Right hindlimb (tissue), 1 donor: ENCODE data around the gene PIM3.
"Not testable (repeated sequence)": the region's sequence is repeated elsewhere in the genome, so short reads cannot be mapped to it uniquely, and the experiment has no call there.

Source experiments
- DNase-seq: peaks from one replicate; pipeline ENCODE4 v3.0.0-alpha.2; 2018

The PIM3 gene

DNA sequence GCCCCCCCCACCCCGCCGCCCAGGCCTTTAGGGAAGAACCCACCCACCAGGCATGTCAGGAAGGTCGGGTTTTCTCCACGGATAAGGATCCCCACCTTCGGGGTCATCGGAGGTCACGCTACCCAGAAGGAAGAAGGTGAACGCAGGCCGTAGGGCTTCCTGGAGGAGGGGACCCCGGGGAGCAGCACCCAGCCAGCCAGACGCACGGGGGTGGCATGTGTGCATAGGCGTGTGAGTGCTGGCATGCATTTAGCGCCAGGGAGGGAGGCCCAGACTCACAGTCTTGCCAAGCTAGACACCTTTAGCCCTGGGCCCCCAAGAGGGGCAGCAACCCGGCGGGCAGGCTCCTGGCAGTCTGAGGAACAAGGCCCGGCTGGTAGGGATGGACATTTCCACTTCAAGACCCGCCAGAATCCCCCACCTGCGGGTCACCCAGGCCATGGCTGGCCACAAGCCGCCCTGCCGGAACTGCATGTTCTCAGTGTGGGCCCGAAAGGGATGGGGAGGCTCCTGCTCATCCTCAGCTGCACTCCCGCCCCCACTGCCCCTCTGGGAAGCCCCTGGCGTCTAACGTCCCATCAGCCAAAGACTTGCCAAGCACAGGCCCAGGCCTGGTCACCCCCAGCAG, 16.7 kb upstream of the PIM3 start:
- no peak for DNase-seq

DNA sequence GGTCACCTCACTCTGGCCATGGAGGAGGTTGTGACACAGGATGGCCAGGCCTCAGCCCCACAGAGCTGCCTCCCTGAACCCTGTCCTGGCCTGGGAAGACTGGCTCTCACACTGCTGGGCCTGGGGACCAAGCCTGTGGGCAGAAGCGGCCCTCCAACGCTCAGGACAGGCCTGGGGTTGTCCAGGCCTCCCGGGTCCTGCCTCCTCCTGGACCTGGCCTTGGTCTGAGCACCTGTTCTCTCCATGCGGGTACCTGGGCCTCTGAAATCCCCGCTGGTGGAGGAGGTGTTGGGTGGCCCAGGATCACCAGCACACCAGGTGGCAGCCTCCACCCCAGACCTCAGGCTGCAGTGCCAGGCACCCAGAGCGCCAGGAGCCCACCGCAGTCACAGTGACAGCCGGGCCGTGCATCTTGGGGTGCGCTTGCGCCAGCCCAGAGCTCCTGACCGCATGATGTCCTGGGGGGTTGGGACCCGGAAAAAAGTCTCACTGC, 16.1 kb upstream of the PIM3 start:
- DNase-seq, result no peak

DNA sequence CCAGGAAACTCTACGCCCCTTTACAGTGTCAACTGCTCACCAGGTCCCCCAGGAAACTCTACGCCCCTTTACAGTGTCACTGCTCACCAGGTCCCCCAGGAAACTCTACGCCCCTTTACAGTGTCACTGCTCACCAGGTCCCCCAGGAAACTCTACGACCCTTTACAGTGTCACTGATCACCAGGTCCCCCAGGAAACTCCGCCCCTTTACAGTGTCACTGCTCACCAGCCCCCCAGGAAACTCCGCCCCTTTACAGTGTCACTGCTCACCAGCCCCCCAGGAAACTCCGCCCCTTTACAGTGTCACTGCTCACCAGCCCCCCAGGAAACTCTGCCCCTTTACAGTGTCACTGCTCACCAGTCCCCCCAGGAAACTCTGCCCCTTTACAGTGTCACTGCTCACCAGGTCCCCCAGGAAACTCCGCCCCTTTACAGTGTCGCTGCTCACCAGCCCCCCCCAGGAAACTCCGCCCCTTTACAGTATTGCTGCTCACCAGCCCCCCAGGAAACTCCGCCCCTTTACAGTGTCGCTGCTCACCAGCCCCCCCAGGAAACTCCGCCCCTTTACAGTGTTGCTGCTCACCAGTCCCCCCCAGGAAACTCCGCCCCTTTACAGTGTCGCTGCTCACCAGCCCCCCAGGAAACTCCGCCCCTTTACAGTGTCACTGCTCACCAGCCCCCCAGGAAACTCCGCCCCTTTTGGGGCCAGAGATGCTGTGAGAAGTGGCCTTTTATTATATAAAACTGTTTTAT, 15.4 kb upstream of the PIM3 start:
- not testable (repeated sequence) for DNase-seq

DNA sequence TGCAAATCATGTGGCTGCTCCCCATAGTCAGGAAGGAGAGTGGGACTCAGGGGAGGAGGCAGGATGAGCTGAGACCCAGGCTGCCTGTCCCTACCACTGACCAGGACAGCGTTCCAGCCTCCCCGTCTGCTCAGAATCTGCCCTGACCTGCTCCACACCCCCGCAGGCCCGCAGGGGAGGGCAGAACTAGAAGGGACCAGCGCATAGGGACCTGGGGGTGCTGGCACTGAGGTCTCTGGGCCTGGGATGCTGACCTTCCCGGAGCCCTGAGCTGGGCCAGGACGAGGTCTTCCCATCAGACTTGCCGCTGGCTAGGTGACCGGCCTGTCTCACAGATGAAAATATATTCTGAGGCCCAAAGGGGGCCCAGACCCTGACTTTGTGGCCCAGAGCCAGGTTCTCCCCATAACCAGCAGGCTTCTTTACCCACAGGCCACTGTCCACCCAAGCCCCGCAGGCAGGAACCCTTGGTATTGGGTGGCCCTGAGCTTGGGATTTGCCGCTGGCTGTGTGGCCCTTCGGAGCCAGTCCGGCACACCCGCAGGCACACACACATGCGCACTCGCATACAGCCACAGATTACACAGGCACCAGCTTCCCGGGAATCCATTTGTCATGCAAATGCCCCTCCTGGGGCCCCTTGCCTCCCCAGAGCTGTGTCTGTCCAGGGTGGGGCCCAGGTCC, 13.8 kb upstream of the PIM3 start:
- no peak for DNase-seq

DNA sequence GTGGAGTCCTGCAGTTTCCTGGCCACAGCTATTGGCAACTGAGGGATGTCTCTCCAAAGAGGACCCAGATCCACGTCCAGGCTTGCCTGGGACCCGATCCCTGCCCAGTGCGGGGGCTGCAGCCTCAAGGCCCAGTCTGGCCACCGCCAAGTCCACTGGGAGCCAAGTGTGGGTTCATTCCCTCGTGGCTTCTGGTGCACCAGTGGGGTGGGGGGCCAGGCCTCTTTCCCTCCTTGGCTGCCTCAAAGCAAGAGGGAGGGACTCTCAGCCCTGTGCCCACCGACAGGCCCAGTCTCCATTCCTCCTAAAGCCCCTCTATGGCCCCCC, 13.3 kb upstream of the PIM3 start:
- no peak for DNase-seq

DNA sequence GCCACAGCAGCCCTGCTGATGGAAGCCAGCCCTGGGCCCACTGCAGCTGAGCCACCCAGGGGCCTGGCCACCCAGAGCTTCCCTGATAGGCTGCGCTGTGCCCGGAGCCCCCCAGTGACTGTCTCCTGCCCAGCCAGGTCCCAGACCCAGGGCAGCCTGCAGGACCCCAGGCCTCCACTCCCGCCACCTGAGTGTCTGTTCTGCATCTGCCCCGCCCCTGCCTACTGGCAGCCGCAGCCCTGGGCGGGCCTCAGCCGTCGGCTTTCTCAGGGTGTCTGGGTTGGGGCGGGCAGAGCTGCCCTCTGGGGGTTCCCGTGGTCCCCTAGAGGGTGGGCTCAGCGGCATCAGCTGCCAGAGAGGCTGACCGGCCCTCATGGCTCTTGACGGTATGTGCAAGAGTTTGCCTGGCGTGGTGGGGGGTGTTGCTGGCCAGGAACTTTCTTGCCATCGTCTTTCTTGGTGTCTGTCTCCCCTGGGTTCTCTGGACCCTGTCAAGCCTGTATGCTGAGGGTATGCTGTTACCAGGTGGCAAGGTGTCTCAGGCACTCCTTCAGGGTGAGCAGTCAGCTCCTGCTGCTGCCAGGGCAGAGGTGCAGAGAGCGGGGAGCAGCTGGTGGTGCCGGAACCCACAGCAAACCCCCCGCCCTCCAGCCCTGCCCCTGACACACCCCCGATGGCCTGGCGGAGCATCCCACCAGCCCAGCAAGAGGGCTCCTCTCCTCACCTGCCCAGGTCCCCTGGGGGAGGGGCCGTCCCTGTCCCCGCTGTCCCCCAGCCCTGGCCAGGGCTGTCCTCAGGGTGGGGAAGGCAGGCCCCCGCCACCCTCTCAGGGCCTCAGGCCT, 12.2 kb upstream of the PIM3 start:
- DNase-seq, result no peak

DNA sequence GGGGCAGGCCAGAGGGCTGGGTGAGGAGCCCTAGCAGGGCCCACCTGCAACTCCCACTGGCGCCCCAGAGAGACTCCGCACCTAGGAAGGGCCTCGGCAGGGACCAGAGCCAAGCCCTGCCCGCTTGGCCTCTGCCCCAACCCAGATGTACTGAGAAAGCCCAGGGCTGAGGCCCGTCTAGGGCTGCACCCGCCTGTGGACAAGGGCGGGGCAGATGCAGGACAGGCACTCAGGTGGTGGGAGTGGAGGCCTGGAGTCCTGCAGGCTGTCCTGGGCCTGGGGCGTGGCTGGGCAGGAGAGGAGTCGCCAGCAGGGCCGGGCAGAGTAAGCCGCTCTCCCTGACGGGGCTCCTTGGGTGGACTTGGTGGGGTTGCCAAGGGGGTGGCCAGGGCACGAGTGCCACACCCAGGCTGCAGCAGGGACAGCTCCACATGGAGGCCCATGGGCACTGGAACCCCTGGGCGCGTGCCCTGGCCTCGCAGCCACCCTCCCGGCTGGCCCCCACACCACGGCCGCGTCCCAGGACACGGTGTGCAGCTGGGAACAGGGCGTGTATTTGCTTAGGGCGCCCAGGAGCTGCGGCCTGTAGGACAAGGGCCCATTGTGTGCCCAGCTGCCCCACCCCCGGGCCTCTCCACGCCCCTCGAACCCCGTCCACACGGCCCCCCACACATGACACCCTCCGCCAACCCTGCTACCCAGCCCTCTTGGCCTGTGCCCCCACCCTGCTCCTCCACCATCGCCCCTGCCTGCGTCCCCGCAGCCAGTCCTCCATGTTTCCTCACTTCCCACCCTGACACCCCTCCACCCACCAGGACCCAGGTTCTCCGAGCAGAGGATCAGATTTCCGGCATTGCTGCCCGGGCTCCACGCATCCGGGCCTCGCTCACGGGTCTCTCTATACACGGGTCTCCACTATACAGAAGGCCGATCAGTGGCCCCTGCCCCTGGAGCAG, 11.3 kb upstream of the PIM3 start:
- no peak for DNase-seq

DNA sequence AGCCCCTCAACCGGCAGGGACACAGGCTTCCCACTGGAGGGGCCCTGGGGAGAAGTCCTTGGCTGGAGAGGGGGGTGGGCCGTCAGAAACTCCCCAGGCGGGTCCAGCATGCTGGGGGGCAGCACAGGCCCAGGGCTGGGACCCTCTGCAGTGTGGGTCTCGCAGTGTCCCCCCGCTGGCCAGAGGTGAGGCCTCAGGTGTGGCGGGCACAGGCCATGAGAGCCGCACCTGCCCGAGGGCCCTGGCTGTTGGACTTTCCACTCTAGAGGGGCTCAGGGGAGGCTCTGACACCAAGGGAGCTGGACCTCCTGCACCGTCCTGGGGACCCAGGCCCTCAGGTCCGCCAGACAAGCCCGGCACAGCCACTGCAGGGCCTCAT, 10.7 kb upstream of the PIM3 start:
- DNase-seq, result no peak

DNA sequence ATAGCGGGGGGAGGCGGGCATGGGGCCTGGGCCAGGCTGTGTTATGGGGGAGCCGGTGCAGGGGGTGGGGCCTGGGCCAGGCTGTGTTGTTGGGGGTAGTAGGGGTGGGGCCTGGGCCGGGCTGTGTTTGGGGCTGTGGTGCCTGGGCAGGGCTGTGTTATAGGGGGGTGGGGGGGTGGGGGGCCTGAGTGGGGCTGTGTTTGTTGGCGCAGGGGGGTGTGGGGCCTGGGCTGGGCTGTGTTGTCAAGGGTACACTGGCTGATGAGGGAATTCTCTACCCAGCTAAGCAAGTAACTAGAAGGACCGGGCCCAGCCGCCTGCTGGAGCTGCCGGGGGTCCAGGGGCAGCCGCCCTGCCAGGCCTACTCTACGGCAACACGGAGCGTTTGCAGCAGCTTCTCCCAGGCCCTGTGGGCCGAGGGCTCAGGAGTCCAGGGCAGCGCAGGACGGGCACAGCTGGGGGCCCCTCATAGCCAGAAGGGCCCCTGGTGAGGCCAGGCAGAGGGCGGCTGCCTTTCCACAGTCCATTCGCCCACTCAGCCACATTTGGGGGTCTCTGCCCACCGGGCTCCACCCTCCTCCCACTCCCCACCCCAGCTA, 10.1 kb upstream of the PIM3 start:
- no peak for DNase-seq

DNA sequence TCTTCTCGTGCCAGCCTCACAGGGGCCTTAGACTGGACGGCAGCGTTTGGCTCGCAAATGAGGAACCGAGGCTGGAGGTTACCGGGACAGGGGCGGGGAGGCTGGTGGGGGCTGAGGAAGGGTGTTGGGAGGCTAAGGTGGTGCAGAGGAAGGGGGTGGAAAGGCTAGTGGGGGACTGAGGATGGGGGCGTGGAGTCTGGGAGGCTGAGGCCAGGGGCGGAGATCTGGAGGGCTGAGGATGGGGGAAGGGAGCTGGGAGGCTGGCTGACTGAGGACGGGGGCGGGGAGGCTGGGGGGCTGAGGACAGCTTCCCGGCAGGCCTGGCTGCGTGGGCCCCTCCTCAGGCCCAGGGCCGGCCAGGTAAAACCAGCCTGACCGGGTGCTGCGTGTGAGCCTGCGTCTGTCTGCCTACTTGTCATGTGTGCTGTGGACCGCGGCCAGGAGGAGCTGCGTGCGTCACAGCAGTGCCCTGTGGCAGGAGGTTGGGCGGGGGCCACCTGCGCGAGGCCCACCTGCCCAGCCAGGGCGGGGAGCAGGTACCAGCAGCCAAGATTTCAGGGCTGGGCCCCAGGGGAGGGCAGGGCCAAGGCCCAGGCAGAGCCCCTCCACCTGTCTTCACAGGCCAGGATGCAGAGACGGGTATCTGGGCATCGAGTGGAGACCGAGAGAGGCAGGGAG, 9.4 kb upstream of the PIM3 start:
- no peak for DNase-seq

DNA sequence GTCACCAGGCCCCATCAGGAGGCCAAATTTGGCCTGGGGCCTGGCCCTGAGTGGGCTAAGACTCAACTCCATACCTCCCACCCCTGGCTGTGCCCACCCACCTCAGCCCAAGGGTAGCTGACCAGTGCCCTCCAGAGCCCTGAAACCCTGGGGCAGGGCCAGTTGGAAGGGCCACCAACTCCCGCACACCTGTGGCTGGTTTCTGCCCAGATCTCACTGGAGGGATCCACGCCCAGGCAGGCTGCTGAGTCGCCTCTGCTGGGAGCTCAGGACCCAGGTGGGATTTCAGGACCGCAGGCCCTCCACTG, 8.9 kb upstream of the PIM3 start:
- no peak for DNase-seq

DNA sequence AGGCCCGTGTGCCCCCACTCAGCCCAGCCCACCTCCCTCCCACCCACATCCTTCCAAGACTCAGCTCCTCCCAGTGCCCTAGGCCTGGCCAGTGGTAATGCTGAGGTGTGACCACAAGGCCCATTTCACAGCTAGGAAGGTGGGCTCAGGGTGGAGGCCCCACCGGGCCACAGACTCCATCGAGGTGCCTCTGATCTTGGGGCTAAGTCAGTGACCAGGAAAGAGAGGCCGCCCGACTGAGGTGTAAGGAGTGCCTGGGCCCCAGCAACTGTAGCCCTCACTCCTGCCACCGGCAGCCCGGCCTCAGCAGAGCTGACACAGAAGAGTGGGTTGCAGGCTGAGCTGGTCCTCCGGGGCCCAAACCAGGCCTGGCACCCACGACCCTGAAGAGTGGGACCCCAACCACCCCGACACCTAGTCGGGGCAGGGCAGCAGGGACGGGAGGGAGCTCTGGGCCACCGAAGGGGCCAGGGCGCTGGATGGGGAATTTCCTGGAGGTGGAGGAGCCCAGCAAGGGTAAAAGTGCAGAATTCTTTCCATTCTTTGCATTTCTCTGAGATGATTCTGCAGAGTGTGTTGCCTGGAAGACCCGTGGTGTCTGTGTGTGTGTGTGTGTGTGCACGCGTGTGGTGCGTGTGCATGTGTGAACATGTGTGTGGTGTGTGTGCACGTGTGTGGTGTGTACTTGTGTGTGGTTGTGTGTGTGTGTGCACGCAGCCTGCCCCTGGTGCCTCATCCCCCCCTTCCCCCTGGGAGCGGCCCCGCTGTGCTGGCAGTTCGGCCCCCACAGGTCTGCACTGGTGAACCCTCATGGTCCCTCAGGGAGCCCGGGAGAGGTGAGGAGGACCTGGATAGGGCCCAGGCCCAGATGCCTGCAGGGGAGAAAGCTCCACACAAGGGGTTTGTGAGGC, 8.3 kb upstream of the PIM3 start:
- DNase-seq, result no peak

DNA sequence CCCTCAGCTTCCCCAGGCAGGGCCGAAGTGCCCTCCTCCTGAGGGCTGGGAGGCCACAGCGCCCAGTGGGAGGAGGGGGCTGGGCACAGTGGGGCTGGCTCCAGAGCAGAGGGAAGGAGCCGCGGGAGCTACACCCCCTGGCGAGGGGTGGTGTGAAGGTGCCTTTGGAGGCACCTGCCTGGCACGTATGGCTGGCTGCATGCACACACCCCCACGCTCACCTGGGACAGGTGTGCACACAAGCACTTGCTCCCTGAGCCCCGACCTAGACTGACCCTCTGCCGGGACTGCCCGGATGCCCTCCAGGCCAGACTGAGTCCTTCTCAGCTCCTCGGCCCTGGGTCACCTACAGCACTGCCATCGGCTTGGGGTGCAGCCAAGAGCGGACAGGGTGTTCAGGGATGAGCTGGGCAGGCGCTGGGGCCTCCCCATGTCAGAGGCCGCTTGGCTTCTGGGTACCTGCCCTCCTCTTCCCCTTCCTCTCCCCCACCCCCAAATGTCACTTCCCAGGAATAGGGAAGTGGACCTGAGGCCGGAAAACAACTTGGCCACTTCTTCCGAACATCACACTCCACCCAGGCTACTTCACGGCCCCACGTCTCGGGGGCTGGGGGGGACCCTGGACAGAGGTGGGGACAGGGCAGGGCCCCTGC, 7.4 kb upstream of the PIM3 start:
- no peak for DNase-seq

DNA sequence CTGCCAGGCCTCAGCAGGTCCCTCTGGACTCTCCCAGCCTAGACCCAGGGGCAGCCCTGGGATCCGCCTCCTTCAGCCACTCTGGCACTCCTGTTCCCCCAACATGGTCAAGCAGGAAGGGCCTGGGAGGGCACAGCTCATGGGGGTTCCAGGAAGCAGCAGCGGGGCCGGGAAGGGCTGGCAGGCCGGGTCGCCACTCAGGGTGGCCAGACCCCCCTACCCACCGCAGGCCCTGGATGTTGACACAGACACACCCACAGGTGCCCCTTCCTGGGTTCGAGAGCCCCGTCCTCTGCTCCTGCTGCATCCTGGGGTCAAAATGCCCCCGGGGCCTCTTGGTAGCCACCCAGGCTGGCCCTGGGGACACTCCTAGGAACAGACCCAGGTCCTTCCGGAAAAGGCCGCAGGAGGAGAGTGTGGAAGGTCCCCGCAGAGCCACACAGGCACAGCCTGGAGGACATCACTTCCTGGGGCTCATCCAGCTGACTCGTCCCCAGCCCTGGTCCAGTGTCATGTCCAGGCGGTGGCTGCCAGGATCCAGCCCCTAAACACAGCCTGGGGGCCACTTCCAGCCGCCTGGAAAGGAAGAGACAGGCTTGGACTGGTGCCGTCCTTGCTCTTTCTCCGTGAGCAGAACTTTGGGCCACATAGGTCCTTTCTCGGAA, 6.8 kb upstream of the PIM3 start:
- DNase-seq, result no peak

DNA sequence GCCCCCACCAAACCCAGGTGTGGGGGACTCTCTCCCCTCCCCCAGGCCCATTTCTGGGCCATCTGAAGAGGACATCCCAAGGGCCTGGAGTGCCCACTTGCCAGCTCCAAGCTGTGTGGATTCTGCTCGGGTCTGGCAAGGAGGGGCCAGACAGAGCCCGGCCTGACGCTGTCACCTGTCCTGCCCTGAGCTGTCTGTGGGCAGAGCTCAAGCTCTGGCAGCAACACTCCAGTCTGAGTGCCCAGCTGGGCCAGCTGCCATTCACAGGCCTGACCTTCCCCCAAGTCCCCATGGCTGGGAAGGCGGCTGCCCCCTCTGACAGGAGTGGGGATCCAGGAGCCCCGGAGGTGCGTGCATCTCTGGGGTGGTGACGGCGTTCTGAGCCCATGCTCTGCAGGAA, 6.2 kb upstream of the PIM3 start:
- no peak for DNase-seq

DNA sequence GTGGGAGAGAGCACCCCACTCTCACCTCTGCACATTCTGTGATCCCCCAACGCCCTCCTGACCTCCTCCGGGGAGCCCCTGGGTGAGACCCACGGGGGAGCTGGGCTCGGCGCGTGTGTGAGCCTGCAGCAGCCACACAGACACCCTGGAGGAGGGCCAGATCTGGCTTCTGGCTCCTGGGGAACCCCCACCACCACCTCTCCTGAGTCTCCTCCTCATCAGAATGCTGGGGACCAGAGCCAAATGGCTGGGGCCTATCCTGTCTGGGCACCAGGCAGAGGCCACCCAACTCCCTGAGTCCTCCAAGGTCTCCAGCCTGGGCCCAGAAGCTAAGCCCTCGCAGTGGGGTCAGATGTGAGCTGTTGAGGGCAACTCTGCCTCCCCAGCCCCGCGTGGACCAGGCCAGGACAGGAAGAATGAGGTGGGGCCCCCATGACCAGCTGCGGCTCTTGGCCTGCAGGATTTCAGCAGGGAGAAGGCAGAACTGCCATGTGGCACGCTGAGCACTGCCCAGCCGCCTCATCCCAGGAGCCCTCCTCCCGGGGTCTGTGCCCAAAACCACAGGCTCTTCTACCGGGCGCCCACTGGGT, 5.5 kb upstream of the PIM3 start:
- DNase-seq, result no peak

DNA sequence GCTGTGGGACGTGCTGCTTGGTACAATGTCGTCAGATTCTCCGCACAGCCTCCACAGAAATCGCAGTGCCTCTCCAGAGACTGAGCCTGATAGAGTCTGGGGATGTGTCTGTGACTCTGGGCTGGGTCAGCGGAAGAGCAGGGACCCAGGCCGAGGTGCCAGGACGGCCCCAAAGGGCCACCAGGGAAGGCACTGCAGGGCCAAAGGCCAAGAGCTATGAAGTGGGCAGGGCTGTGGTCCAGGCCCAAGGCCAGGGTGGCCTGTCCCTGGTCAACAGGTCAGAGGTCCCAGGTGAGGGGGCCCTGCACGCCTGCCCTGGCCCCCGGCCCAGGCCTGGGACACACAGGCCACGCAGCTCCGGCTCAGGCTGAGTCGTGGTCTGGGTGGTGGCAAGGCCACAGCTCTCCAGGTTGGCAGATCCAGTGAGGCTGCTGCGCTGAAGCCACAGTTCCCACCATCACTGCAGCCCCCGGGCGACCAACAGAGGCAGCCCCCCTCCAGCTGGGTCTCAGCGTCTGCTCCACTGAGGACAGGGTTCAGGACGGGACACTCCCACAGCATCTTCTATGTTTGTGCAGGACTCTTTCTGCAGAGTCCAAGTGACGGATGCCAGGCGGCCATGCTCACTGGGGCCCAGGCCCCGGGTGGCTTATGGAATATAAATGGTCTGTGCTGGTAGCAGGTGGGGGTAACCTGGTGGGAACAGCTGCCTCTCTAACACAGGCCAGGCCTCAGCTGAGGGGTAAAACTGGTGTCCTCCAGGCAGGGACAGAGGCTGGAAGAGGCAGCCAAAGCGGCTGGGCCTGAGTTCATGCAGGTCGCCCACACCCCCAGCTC, 4.8 kb upstream of the PIM3 start:
- no peak for DNase-seq

DNA sequence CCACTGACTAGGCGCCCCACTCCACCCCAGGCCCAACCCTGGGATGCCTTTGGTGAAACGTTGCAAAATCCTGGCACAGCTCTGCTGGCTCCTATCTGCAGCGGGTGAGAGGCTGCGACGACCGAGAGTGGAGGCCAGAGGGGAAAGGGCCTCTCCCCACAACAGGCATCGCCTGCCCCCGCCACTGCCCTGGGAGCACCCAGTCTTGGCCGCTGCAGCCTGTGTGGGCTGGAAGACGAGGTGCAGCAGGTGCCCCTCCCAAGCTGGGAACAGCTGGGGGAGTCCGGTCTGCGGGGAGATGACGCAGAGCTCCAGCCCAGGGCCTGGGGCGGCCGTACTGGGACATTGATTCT, 4.2 kb upstream of the PIM3 start:
- DNase-seq, result no peak
